ENCODE data around the gene DPAGT1. TPM values are rescaled to one million over a fixed set of nuclear protein-coding genes. Genes with fewer than 3 reads are reported as not detected.

The DPAGT1 gene
- total and polyA plus RNA-seq, 2 donors (not counting 3 experiments of a cell fraction or from before 2014, with no cell fraction given) = 62.0 to 203 TPM

GRCh38 chr11:119121811-119122124 is 20.1 kb upstream of the DPAGT1 start:
- Histone ChIP-seq H2AFZ (ENCODE audit: low read depth, low read length) (peak overlapping the region; percentile 71), H3K4me2 (ENCODE audit: insufficient read depth, low read length) (peak overlapping the region; percentile 85), H3K9ac (replicated peaks; ENCODE audit: extremely low read depth, insufficient read depth, low read length) (peak overlapping the region; percentile 50), H3K79me2 (ENCODE audit: control insufficient read depth, insufficient read depth, low read length) (peaks cover 13% of the 10 kb centered on the region), H3K36me3 (ENCODE audit: control insufficient read depth in 2 of 2, extremely low read depth in 1 of 2, insufficient read depth in 2 of 2, low read length in 2 of 2) (peaks cover 0 to 7% of the 10 kb centered on the region in 2 experiments), H3K4me1 (ENCODE audit: control insufficient read depth, extremely low read depth, insufficient read depth, low read length) (peaks cover 12% of the 10 kb centered on the region), H3K9me3 (replicated peaks; ENCODE audit: control insufficient read depth, insufficient read depth, low read length) (no peaks in the 10 kb centered on the region), H4K20me1 (replicated peaks; ENCODE audit: control insufficient read depth, extremely low read depth, insufficient read depth, low read length) (no peaks in the 10 kb centered on the region), H3K27ac (ENCODE audit: insufficient read depth, low read depth, low read length) (peak overlapping the region; percentile 4), H3K27me3 (ENCODE audit: control insufficient read depth in 2 of 2, insufficient read depth in 2 of 2, low read length in 2 of 2) (no peaks in the 10 kb centered on the region), H3K9me1 (replicated peaks; ENCODE audit: control insufficient read depth, extremely low read depth, insufficient read depth, low read length) (no peaks in the 10 kb centered on the region), H3K4me3 (replicated peaks in 1 of 3; ENCODE audit: insufficient read depth in 1 of 3, low read depth in 1 of 3, low read length in 3 of 3) (peak overlapping the region; percentile 62 to 93 (median 85))
- DNase-seq (ENCODE audit: low read depth, low spot score) (no peak), FAIRE-seq (no peak)
- ChIA-PET CTCF (interaction anchor here (1.1 to 2.4 kb wide), 8 partner anchors 13 to 217 kb away, joined by 3 to 15 read pairs (median 6); partner anchors contain the start of genes C2CD2L, DPAGT1 and NLRX1), POLR2A (interaction anchor here (0.6 to 2.0 kb wide), 5 partner anchors 14 to 81 kb away, joined by 3 to 7 read pairs (median 4); partner anchors contain the start of genes C2CD2L and DPAGT1)
- TSS peak; percentile 80 for BruUV-seq (replicated peaks)
- intact Hi-C loops (cut with micrococcal nuclease) (loop anchor here (1.0 kb wide), 3 partner anchors 14 to 47 kb away; partner anchors contain the start of genes C2CD2L and NLRX1), dilution Hi-C loops (cut with MboI; ENCODE audit: extremely low pct_ligation_motif_present, low sequenced_read_pairs) (no loop called here)
- TF ChIP-seq JUN (IDR thresholded peaks at IDR 0.05; ENCODE audit: borderline replicate concordance, insufficient read depth, insufficient read length, low read depth) = no peak
- TF ChIP-seq EZH2 (IDR thresholded peaks at IDR 0.05; ENCODE audit: borderline replicate concordance, low read depth, low read length, severe bottlenecking) = no peak

GRCh38 chr11:119121008-119121810 is 19.6 kb upstream of the DPAGT1 start, which contains the start of gene HINFP:
Gene HINFP (plus strand): TSS chr11:119121580. CDS start chr11:119126945, 5,365 bp downstream.
- Histone ChIP-seq H3K9me1 (replicated peaks; ENCODE audit: control insufficient read depth, extremely low read depth, insufficient read depth, low read length) (no peaks in the 10 kb centered on the region), H3K79me2 (ENCODE audit: control insufficient read depth, insufficient read depth, low read length) (peaks cover 13% of the 10 kb centered on the region), H3K4me1 (ENCODE audit: control insufficient read depth, extremely low read depth, insufficient read depth, low read length) (peaks cover 11% of the 10 kb centered on the region), H3K9ac (replicated peaks; ENCODE audit: extremely low read depth, insufficient read depth, low read length) (peak within 1 kb of the TSS; percentile 50), H3K9me3 (replicated peaks; ENCODE audit: control insufficient read depth, insufficient read depth, low read length) (no peaks in the 10 kb centered on the region), H2AFZ (ENCODE audit: low read depth, low read length) (peak within 1 kb of the TSS; percentile 71), H4K20me1 (replicated peaks; ENCODE audit: control insufficient read depth, extremely low read depth, insufficient read depth, low read length) (no peaks in the 10 kb centered on the region), H3K4me3 (replicated peaks in 1 of 3; ENCODE audit: insufficient read depth in 1 of 3, low read depth in 1 of 3, low read length in 3 of 3) (peak within 1 kb of the TSS; percentile 62 to 93 (median 85)), H3K36me3 (ENCODE audit: control insufficient read depth in 2 of 2, extremely low read depth in 1 of 2, insufficient read depth in 2 of 2, low read length in 2 of 2) (peaks cover 0 to 7% of the 10 kb centered on the region in 2 experiments), H3K27ac (ENCODE audit: insufficient read depth, low read depth, low read length) (peak within 1 kb of the TSS; percentile 4), H3K4me2 (ENCODE audit: insufficient read depth, low read length) (peak within 1 kb of the TSS; percentile 85), H3K27me3 (ENCODE audit: control insufficient read depth in 2 of 2, insufficient read depth in 2 of 2, low read length in 2 of 2) (no peaks in the 10 kb centered on the region)
- CTCF ChIA-PET = interaction anchor here (0.7 to 2.4 kb wide), 9 partner anchors 10 to 217 kb away, joined by 3 to 15 read pairs (median 5); partner anchors contain the start of genes C2CD2L, DPAGT1 and NLRX1
- dilution Hi-C loops (cut with MboI; ENCODE audit: extremely low pct_ligation_motif_present, low sequenced_read_pairs) (no loop called here), intact Hi-C loops (cut with micrococcal nuclease) (loop anchor here (1.0 kb wide), 3 partner anchors 14 to 47 kb away; partner anchors contain the start of genes C2CD2L and NLRX1)
- POLR2A ChIA-PET = interaction anchor here (0.6 to 2.0 kb wide), 6 partner anchors 12 to 81 kb away, joined by 3 to 7 read pairs (median 4); partner anchors contain the start of genes C2CD2L and DPAGT1
- no TSS peak for BruUV-seq (replicated peaks)
- DNase-seq (ENCODE audit: low read depth, low spot score) = peak; percentile 100
- peak; percentile 100 for FAIRE-seq
- TF ChIP-seq POLR2A (IDR thresholded peaks at IDR 0.05; ENCODE audit: low read depth, low read length) (peak; percentile 97), POLR2AphosphoS5 (IDR thresholded peaks at IDR 0.05; ENCODE audit: insufficient read depth, low read depth, low read length) (peak; percentile 82), EZH2 (IDR thresholded peaks at IDR 0.05; ENCODE audit: borderline replicate concordance, low read depth, low read length, severe bottlenecking) (no peak), MAX (IDR thresholded peaks at IDR 0.05; ENCODE audit: insufficient read depth, insufficient read length) (peak; percentile 97)
